H1 (cell line): ENCODE results near the gene MRPL28. TPM values are rescaled to one million over a fixed set of nuclear protein-coding genes. Genes with fewer than 3 reads are reported as not detected.
A peak's percentile ranks its signal among the peaks of the same experiment; 100 is the strongest.

Experiments used
- CTCF ChIA-PET: fragments of 300-600 bp; sonication (Branson Sonifier 250); formaldehyde crosslinking; loops from one replicate; lab custom pipeline; 2021; ENCODE audit not compliant: partially characterized antibody; lab: Charles Lee
- POLR2A ChIA-PET: fragments of 300-600 bp; sonication (Branson Sonifier 250); formaldehyde crosslinking; loops from one replicate; lab custom pipeline; 2021; ENCODE audit warnings: inconsistent platforms; ENCODE audit not compliant: partially characterized antibody; lab: Charles Lee
- DNase-seq, 2 experiments: peaks; one replicate each; pipeline versions ENCODE4 v3.0.0 to v3.0.0-alpha.2; 2010 to 2022; ENCODE audit warnings: low spot score in 2 of 2, low read depth in 1 of 2, mixed read lengths in 1 of 2
- FAIRE-seq: peaks from 2 replicates; lab custom pipeline; 2011; peaks lifted over from hg19 to GRCh38; lab: Jason Lieb, UNC
- H2AFZ ChIP-seq: 2 replicates; pipeline ENCODE4 v1.8.1; 2012; ENCODE audit warnings: low read length, inconsistent platforms
- H2AK5ac ChIP-seq: 2 replicates; pipeline ENCODE4 v1.6.1; 2013; ENCODE audit warnings: low read depth, low read length
- H2BK120ac ChIP-seq: replicated peaks from 2 replicates; pipeline ENCODE3; 2013; ENCODE audit warnings: low read depth, low read length, inconsistent platforms
- H2BK12ac ChIP-seq: 2 replicates; pipeline ENCODE4 v1.6.1; 2013; ENCODE audit warnings: low read depth, low read length
- H2BK15ac ChIP-seq: 2 replicates; pipeline ENCODE4 v1.6.1; 2013; ENCODE audit warnings: low read length
- H2BK20ac ChIP-seq: 2 replicates; pipeline ENCODE4 v1.6.1; 2013; ENCODE audit warnings: low read length
- H2BK5ac ChIP-seq: 2 replicates; pipeline ENCODE4 v1.6.1; 2013; ENCODE audit warnings: low read depth, low read length
- H3K14ac ChIP-seq: 2 replicates; pipeline ENCODE4 v1.6.1; 2013; ENCODE audit warnings: inconsistent platforms; ENCODE audit not compliant: insufficient read length
- H3K18ac ChIP-seq: 2 replicates; pipeline ENCODE4 v1.6.1; 2013; ENCODE audit warnings: low read length; ENCODE audit errors: extremely low read depth
- H3K23ac ChIP-seq: 2 replicates; pipeline ENCODE4 v1.6.1; 2013; ENCODE audit warnings: inconsistent platforms; ENCODE audit not compliant: insufficient read length
- H3K23me2 ChIP-seq: 2 replicates; pipeline ENCODE4 v1.6.1; 2013; ENCODE audit warnings: low read depth, low read length
- H3K27ac ChIP-seq: 2 replicates; pipeline ENCODE4 v1.6.1; 2011; ENCODE audit warnings: low read depth, low read length, inconsistent platforms
- H3K27me3 ChIP-seq, 4 experiments: replicated peaks in 1 of 4; 1 replicate in 1 of 4; 2 replicates in 3 of 4; pipeline versions ENCODE4 v1.6.1 to v1.8.1; 2011 to 2013; ENCODE audit warnings: low read length in 3 of 4, mild to moderate bottlenecking in 3 of 4, inconsistent platforms in 2 of 4, mixed read lengths in 2 of 4, moderate library complexity in 1 of 4; ENCODE audit not compliant: control insufficient read depth in 3 of 4, insufficient read depth in 3 of 4; ENCODE audit errors: extremely low read depth in 1 of 4
- H3K36me3 ChIP-seq, 4 experiments: 2 replicates each; pipeline versions ENCODE4 v1.6.1 to v1.8.1; 2011 to 2013; ENCODE audit warnings: mild to moderate bottlenecking in 4 of 4, low read length in 3 of 4, moderate library complexity in 2 of 4, control low read depth in 1 of 4, inconsistent platforms in 1 of 4; ENCODE audit not compliant: insufficient read depth in 4 of 4, control insufficient read depth in 2 of 4
- H3K4ac ChIP-seq: replicated peaks from 2 replicates; pipeline ENCODE3; 2013; ENCODE audit warnings: low read length, low read depth, mixed read lengths, inconsistent platforms; ENCODE audit not compliant: insufficient read length
- H3K4me1 ChIP-seq, 4 experiments: replicated peaks in 1 of 4; 1 replicate in 1 of 4; 2 replicates in 3 of 4; pipeline versions ENCODE4 v1.6.1 to v1.8.1; 2011 to 2013; ENCODE audit warnings: low read length in 3 of 4, inconsistent platforms in 2 of 4, mixed read lengths in 1 of 4; ENCODE audit not compliant: insufficient read depth in 4 of 4, control insufficient read depth in 3 of 4
- H3K4me2 ChIP-seq, 2 experiments: 2 replicates each; pipeline versions ENCODE4 v1.6.1 to v1.8.1; 2011 to 2013; ENCODE audit warnings: low read depth in 2 of 2, low read length in 2 of 2, control low read depth in 1 of 2, inconsistent platforms in 1 of 2, mild to moderate bottlenecking in 1 of 2; ENCODE audit not compliant: insufficient read depth in 1 of 2
- H3K4me3 ChIP-seq, 4 experiments: fragments of 200-600, 300-600 bp in 1 of 4; sonication (generic), shearing (Covaris generic), sonication (Bioruptor Twin) in 1 of 4; 2 replicates each; pipeline versions ENCODE4 v1.5.1 to v1.8.1; 2011 to 2016; ENCODE audit warnings: low read length in 4 of 4, low read depth in 3 of 4, control low read depth in 2 of 4, inconsistent platforms in 2 of 4, mild to moderate bottlenecking in 2 of 4, mixed read lengths in 1 of 4, moderate library complexity in 1 of 4; ENCODE audit not compliant: insufficient read depth in 2 of 4; ENCODE audit errors: extremely low read depth in 1 of 4
- H3K56ac ChIP-seq: replicated peaks from 2 replicates; pipeline ENCODE3; 2013; ENCODE audit warnings: low read depth, mild to moderate bottlenecking, mixed read lengths, low read length, inconsistent platforms; ENCODE audit not compliant: insufficient read length
- H3K79me1 ChIP-seq: 2 replicates; pipeline ENCODE4 v1.6.1; 2013; ENCODE audit warnings: low read depth, low read length, control low read depth
- H3K79me2 ChIP-seq, 2 experiments: 2 replicates each; pipeline versions ENCODE4 v1.6.1 to v1.8.1; 2012 to 2013; ENCODE audit warnings: low read length in 2 of 2, mild to moderate bottlenecking in 2 of 2, inconsistent platforms in 1 of 2; ENCODE audit not compliant: insufficient read depth in 2 of 2, control insufficient read depth in 1 of 2
- H3K9ac ChIP-seq, 4 experiments: replicated peaks in 1 of 4; 1 replicate in 1 of 4; 2 replicates in 3 of 4; pipeline versions ENCODE4 v1.6.1 to v1.8.1; 2011 to 2013; ENCODE audit warnings: low read depth in 3 of 4, low read length in 3 of 4, control low read depth in 2 of 4, mild to moderate bottlenecking in 2 of 4, moderate library complexity in 2 of 4, inconsistent platforms in 1 of 4; ENCODE audit errors: extremely low read depth in 1 of 4
- H3K9me3 ChIP-seq, 2 experiments: 2 replicates each; pipeline versions ENCODE4 v1.6.1 to v1.8.1; 2012 to 2013; ENCODE audit warnings: mild to moderate bottlenecking in 2 of 2, moderate library complexity in 2 of 2, control low read depth in 1 of 2, inconsistent platforms in 1 of 2, low read depth in 1 of 2, low read length in 1 of 2, mixed read lengths in 1 of 2; ENCODE audit not compliant: insufficient read depth in 2 of 2
- H4K20me1 ChIP-seq, 2 experiments: replicated peaks in 1 of 2; 2 replicates each; pipeline versions ENCODE3 to v1.8.1; 2011 to 2013; ENCODE audit warnings: inconsistent platforms in 2 of 2, low read length in 2 of 2, mild to moderate bottlenecking in 1 of 2; ENCODE audit not compliant: insufficient read depth in 2 of 2, control insufficient read depth in 1 of 2
- H4K5ac ChIP-seq: 2 replicates; pipeline ENCODE4 v1.6.1; 2013; ENCODE audit warnings: low read length, low read depth, mixed read lengths, inconsistent platforms; ENCODE audit not compliant: insufficient read length
- H4K8ac ChIP-seq: 2 replicates; pipeline ENCODE4 v1.8.0; 2013; ENCODE audit warnings: mild to moderate bottlenecking, moderate library complexity, low read length, inconsistent platforms; ENCODE audit not compliant: insufficient read depth; ENCODE audit errors: extremely low read depth
- H4K91ac ChIP-seq: replicated peaks from 2 replicates; pipeline ENCODE3; 2013; ENCODE audit warnings: low read length, mixed read lengths, inconsistent platforms; ENCODE audit not compliant: insufficient read length
- ATF2 ChIP-seq: IDR thresholded peaks from 2 replicates; pipeline ENCODE4 v1.6.1; 2012; ENCODE audit warnings: low read length, inconsistent platforms
- BCL11A ChIP-seq, 2 experiments: IDR thresholded peaks; one replicate each; pipeline ENCODE4 v1.6.1; 2011; ENCODE audit warnings: low read depth in 2 of 2, low read length in 2 of 2, mild to moderate bottlenecking in 2 of 2
- CBX8 ChIP-seq: fragments of 300-800, 300-1000 bp; sonication (generic); IDR thresholded peaks from 2 replicates; pipeline ENCODE4 v1.7.1; 2016; ENCODE audit warnings: low read depth, low read length, borderline replicate concordance
- JUN ChIP-seq: IDR thresholded peaks from 2 replicates; pipeline ENCODE4 v1.6.1; 2011; ENCODE audit warnings: low read depth, mild to moderate bottlenecking, improper control_type of control experiment, low read length
- KDM5A ChIP-seq: fragments of 200-600 bp; IDR thresholded peaks from 2 replicates; pipeline ENCODE4 v1.7.1; 2012; ENCODE audit warnings: mild to moderate bottlenecking, low read length, inconsistent platforms, mixed read lengths
- RBBP5 ChIP-seq: IDR thresholded peaks from 2 replicates; pipeline ENCODE4 v1.7.1; 2012; ENCODE audit warnings: low read depth, mild to moderate bottlenecking, inconsistent platforms, low read length, moderate library complexity, borderline replicate concordance
- SP4 ChIP-seq: IDR thresholded peaks from 2 replicates; pipeline ENCODE4 v1.6.1; 2012; ENCODE audit warnings: low read length, inconsistent platforms
- SRF ChIP-seq: IDR thresholded peaks from 2 replicates; pipeline ENCODE4 v1.6.1; 2011; ENCODE audit warnings: mild to moderate bottlenecking, low read depth, low read length, moderate library complexity
- TAF1 ChIP-seq: IDR thresholded peaks from 2 replicates; pipeline ENCODE4 v1.6.1; 2011; ENCODE audit warnings: mild to moderate bottlenecking, low read depth, low read length
- WGBS, 2 experiments: shearing (Covaris generic) in 1 of 2; methylation state at CpG; one replicate each; pipeline versions ENCODE4 v1.1.6 to v1.1.7; 2013 to 2015; ENCODE audit warnings: low lambda C conversion rate in 2 of 2, mixed read lengths in 2 of 2, inconsistent platforms in 1 of 2, low coverage in 1 of 2, missing lambda C conversion rate in 1 of 2; ENCODE audit not compliant: insufficient replicate concordance in 2 of 2, insufficient coverage in 1 of 2, insufficient read length in 1 of 2; ENCODE audit errors: extremely low coverage in 1 of 2, missing lambda C conversion rate in 1 of 2; 5-methylcytosine and 5-hydroxymethylcytosine counted together
- polyA plus RNA-seq, 7 experiments: library from polyadenylated mRNA; depleted of rRNA in 3 of 7; stranded (reverse) in 5 of 7; unstranded in 2 of 7; fragments of >200 nt in 5 of 7; fragments of 200-250 nt in 2 of 7; gene quantifications; 1 replicate in 5 of 7; 2 replicates in 1 of 7; 4 replicates in 1 of 7; pipeline versions ENCODE4 v1.2.1 to v1.2.3, GENCODE V29; 2011 to 2013; ENCODE audit warnings: missing spikeins in 2 of 7, mixed read lengths in 2 of 7
- total RNA-seq: library from RNA; stranded (reverse); fragmentation: NEBNext Ultra II Directional; extraction: Animal tissue kit (Norgen Biotek cat#: 25700); gene quantifications from 2 replicates; pipeline ENCODE4 v1.2.1, GENCODE V29; 2021

Gene MRPL28
- total and polyA plus RNA-seq, 2 of the 8 experiments (the other 6 are each of a cell fraction or from before 2014, with no cell fraction given) = 88.9 to 188 TPM

GRCh38 chr16:352547-353403, 17.6 kb downstream of the MRPL28 start, which contains the start of gene AXIN1:
AXIN1 (minus strand) TSS chr16:352723; CDS start chr16:347025, 5,698 bp downstream.
- H3K4ac ChIP-seq = peak within 1 kb of the TSS; percentile 78
- FAIRE-seq = no peak
- H3K4me3 ChIP-seq = peak within 1 kb of the TSS; percentile 63 to 89 (median 74)
- H4K5ac ChIP-seq = no peak within 1 kb of the TSS
- H2BK15ac ChIP-seq = no peak within 1 kb of the TSS
- peaks cover 7% of the 10 kb centered on the region; the same call in 1 of the 2 replicates for H3K23me2 ChIP-seq
- 12% methylated on average over 5 of the region's 113 CpGs; no CpG with 5 or more reads in 1 of the 2 experiments for WGBS, 2 experiments
- no peaks in the 10 kb centered on the region for H3K9me3 ChIP-seq
- peak within 1 kb of the TSS; percentile 39; the same call in 1 of the 2 replicates for H2BK12ac ChIP-seq
- 0 out of 8 replicates have a peak, but pooled peaks cover 0 to 3% (median 0%) of the 10 kb centered on the region in 4 experiments for H3K36me3 ChIP-seq
- H3K23ac ChIP-seq = no peak within 1 kb of the TSS
- no peak within 1 kb of the TSS for H3K27ac ChIP-seq
- ChIA-PET POLR2A (interaction anchor here (0.9 to 2.7 kb wide), 5 partner anchors 9 to 123 kb away, joined by 3 to 12 read pairs (median 5); partner anchors contain the start of gene LUC7L), CTCF (interaction anchor here (0.6 to 2.0 kb wide), 6 partner anchors 13 to 247 kb away, joined by 3 to 9 read pairs (median 5); partner anchors contain the start of gene FAM234A)
- no peak within 1 kb of the TSS; the same call in 1 of the 2 replicates for H3K18ac ChIP-seq
- no peak within 1 kb of the TSS for H2AK5ac ChIP-seq
- H2BK120ac ChIP-seq = no peak within 1 kb of the TSS
- peaks cover 18% of the 10 kb centered on the region for H3K79me1 ChIP-seq
- no peak within 1 kb of the TSS for H3K56ac ChIP-seq
- H3K27me3 ChIP-seq = no peaks in the 10 kb centered on the region
- H3K4me1 ChIP-seq = peaks cover 0 to 4% (median 2%) of the 10 kb centered on the region in 4 experiments; a peak in 4 of 7 replicates
- H3K4me2 ChIP-seq = peak within 1 kb of the TSS; percentile 88 to 91
- H2AFZ ChIP-seq = no peak within 1 kb of the TSS
- H2BK20ac ChIP-seq = no peak within 1 kb of the TSS
- peak; percentile 94 to 100 for DNase-seq
- peak within 1 kb of the TSS; percentile 68 for H4K8ac ChIP-seq
- H2BK5ac ChIP-seq = peak within 1 kb of the TSS; percentile 44; the same call in 1 of the 2 replicates
- peaks cover 8 to 14% of the 10 kb centered on the region in 2 experiments for H4K20me1 ChIP-seq
- no peak within 1 kb of the TSS for H3K14ac ChIP-seq
- H3K9ac ChIP-seq = peak within 1 kb of the TSS; percentile 45 to 95 (median 60)
- peaks cover 5 to 38% of the 10 kb centered on the region in 2 experiments; a peak in 3 of 4 replicates for H3K79me2 ChIP-seq
- no peak within 1 kb of the TSS for H4K91ac ChIP-seq
- TF ChIP-seq CBX8 (no peak), TAF1 (peak; percentile 73), SP4 (peak; percentile 86; the same call in 1 of the 2 replicates), JUN (no peak), RBBP5 (peak; percentile 23; the same call in 1 of the 2 replicates), SRF (no peak), BCL11A (IDR thresholded peaks at IDR 0.05; ENCODE audit: low read depth in 2 of 2, low read length in 2 of 2) (no peak), KDM5A (no peak), ATF2 (no peak)
